Gastrocnemius medialis (tissue), 4 donors: Measurements from ENCODE around the gene C4orf50.

Experiments
- CTCF ChIP-seq, 5 experiments: fragments of 450-650 bp in 3 of 5; fragments of 200-600 bp in 2 of 5; sonication (generic) in 2 of 5; IDR thresholded peaks in 4 of 5; conservative IDR thresholded peaks in 1 of 5; 1 replicate in 4 of 5; 2 replicates in 1 of 5; pipeline ENCODE4 v1.5.1; 2016 to 2019; ENCODE audit warnings: antibody characterized with exemption in 5 of 5, mild to moderate bottlenecking in 3 of 5, moderate library complexity in 3 of 5
- POLR2A ChIP-seq, 2 donors: fragments of 450-650 bp; IDR thresholded peaks; one replicate each; pipeline ENCODE4 v1.6.1; 2017; ENCODE audit warnings: antibody characterized with exemption in 2 of 2, mild to moderate bottlenecking in 2 of 2, moderate library complexity in 2 of 2

- no peak for TF ChIP-seq CTCF (IDR thresholded peaks at IDR 0.05 in 4 of 5, conservative IDR thresholded peaks at IDR 0.05 in 1 of 5)
- TF ChIP-seq POLR2A (IDR thresholded peaks at IDR 0.05): no peak
These were observed at the start of gene C4orf50 for GRCh38 chr4:6018331-6018730.
